IPS DF 19.7 (cell line): ENCODE data around the gene ABCG4.
A peak's percentile ranks its signal among the peaks of the same experiment; 100 is the strongest.
"Not testable (repeated sequence)": the region's sequence is repeated elsewhere in the genome, so short reads cannot be mapped to it uniquely, and the experiment has no call there.

Experiments
- DNase-seq: peaks from one replicate; pipeline ENCODE4 v3.0.0-alpha.2; 2013; ENCODE audit warnings: low read depth, low spot score

Gene ABCG4

DNA sequence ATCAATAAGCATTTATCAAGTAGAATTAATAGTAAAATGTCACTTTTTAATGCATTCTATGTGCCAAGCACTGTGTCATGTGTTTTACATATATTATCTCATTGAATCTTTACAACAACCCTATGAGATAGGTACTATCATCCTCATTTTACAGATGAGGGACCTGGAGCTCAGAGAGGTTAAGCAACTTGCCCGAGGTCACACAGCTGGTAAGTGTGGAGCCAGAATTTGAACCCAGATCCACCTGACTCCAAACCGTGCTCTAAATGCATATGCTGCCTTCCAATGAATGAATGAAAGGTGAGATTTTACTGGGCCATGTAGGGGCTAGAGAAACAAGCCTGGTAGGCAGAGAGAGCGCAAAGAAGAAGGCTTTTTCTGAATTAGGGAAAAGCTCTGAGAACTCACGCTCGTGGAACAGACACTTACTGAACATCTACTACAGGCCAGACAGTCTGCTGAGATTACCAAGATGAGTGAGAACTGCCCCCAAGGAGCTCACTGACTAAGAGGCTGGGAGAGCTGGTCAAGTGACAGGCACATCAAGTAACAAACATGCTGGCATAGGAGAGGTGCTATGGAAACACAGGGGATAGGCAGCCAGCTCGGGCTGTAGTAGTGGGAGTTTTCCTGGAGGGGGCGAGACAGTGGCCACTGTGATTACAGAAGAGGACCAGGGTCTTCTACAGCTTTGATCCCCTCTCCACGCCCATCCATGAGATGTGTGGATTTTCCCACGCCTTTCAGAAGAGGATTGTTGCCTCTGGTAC, 4.4 kb downstream of the ABCG4 start:
- no peak for DNase-seq

DNA sequence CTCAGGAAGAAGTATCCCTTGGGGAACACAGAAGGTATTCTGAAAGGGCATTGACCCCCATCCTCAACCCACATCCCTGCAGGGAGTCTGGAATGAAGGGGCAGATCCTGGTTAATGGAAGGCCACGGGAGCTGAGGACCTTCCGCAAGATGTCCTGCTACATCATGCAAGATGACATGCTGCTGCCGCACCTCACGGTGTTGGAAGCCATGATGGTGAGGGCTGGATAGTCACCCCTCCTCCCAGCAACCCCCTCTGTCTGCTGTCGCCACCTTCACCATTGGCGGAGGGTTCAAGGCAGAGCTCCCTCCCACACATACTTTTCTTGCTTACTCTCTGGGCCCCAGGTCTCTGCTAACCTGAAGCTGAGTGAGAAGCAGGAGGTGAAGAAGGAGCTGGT, 5.3 kb downstream of the ABCG4 start:
- DNase-seq, result no peak

DNA sequence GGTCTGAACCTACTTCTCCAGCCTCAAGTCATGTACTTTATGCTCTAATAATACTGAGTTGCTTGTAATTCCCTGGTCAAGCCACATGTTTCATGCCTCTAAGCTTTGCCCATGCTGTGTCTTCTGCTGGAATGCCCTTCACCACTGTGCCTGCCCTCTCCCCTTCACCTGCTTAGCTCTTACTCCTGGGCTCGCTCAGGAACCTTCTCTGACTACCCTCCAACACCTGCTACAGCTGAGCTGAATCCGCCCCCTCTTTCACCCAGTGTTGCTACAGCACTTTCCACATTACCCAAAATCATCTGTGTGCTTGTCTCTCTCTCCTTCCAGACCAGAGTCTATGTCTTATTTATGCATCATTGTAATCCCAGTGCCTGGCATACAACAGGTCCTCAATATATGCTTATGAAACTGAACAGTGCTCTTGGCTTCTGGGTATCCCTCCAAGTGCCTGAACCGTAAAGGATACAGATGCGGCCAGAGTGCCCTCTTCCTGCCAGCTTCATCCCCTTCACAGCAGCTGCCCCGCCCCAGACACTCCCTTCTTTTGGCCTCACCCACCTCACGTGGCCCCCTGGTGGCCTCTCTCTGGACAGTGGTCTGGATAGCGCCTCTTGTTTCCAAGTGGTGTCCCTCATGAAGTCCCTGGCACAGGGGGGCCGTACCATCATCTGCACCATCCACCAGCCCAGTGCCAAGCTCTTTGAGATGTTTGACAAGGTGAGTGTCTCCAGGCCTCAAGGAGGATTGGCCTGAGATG, 7.1 kb downstream of the ABCG4 start:
- no peak for DNase-seq

DNA sequence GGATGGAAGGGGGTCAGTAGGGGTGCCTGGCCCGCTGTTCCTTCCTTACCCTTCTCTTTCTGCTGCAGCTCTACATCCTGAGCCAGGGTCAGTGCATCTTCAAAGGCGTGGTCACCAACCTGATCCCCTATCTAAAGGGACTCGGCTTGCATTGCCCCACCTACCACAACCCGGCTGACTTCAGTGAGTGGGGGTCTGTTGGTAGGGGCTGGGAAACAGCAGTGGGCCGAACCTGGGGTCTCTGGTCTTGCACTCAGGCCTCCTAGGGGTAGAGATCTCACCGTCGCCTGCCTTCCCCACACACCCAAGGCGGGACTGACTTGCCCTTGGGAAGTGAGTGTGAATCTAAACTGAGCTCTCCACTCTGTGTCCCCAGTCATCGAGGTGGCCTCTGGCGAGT, 7.6 kb downstream of the ABCG4 start:
- no peak for DNase-seq

DNA sequence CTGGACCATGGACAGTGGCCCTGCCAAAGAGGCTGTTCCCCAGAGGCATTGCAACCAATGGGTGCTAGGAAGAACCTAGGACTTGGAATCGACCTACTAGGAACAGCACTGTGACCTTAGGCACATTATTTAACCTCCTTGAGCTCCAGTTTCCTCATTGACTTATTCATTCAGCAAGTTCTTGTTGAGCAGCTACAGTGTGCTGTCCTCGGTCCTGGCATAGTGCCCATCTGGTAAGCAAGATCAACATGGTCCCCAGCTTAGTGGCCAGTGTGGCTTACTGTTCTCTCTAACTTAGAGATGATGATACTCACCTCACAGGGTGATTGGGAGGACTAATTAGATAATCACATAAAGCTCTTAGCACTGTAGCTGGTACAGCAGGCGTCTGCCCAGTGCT, 8.2 kb downstream of the ABCG4 start:
- no peak for DNase-seq

DNA sequence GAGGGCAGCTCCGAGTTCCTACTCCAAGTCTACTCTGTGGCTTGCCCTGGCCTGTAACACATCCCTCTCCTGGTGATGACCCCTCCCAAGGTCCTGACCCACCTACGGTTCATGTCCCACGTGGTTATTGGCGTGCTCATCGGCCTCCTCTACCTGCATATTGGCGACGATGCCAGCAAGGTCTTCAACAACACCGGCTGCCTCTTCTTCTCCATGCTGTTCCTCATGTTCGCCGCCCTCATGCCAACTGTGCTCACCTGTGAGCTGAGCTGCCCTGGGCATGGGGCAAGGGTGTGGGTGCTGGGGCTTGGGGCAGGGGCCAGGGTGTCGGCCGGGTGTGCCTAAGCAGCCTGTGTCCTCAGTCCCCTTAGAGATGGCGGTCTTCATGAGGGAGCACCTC, 9.6 kb downstream of the ABCG4 start:
- no peak for DNase-seq

DNA sequence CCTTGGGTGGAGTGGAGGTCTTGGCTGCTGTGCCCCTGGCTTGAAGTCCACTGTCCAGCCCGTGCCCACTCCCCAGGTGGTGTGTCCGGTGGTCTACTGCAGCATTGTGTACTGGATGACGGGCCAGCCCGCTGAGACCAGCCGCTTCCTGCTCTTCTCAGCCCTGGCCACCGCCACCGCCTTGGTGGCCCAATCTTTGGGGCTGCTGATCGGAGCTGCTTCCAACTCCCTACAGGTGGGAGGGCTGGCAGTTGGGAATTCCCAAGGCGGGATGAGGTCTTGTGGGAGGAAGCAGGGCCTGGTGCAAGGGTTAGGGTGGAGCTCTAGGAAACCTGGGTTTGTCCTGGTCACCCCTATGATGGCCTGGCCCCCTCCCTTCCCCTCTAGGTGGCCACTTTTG, 11.3 kb downstream of the ABCG4 start:
- DNase-seq, result no peak

DNA sequence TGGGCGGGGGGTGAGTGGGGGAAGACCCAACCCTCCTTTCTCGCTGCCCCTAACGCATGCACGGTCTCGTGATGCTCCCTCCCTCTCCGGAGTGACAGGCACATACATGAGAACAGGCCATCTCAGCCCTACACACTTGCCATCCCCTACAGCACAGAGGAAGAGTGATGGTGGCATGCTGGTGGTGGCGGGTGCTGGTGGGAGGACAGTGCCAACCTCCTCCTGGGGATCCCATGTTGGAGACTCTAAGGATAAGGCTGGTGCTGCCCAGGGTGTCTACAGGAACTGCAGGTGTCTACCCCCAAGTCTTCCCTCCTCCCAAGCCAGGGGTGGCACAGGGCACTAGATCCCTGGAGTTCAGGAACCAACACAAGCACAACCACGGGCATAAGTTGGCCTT, 13.0 kb downstream of the ABCG4 start:
- no peak for DNase-seq

DNA sequence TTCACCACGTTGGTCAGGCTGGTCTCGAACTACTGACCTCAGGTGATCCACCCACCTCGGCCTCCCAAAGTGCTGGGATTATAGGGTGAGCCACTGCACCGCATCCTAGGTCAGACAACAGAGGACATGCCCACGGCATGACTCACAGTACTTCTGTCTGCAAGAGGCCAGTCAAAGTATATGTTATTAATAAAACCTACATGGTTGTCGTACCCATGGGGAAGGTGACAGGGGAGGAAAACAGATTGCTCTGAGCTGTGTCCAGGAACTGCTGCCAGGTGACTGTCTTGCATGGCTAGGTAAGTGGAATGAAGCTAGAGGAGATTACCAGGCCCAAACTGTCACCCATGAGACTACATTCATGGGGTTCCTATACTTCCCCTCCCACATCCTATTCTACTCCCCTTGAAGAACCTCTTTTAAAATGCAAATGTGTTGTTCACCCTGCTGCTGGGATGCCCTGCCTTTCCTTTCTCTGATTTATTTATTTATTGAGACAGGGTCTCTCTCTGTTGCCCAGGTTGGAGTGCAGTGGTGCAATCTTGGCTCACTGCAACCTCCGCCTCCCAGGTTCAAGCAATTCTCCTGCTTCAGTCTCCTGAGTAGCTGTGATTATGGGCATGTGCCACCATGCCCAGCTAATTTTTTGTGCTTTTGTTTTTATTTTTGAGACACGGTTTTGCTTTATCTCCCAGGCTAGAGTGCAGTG, 17.7 kb downstream of the ABCG4 start:
- no peak for DNase-seq

DNA sequence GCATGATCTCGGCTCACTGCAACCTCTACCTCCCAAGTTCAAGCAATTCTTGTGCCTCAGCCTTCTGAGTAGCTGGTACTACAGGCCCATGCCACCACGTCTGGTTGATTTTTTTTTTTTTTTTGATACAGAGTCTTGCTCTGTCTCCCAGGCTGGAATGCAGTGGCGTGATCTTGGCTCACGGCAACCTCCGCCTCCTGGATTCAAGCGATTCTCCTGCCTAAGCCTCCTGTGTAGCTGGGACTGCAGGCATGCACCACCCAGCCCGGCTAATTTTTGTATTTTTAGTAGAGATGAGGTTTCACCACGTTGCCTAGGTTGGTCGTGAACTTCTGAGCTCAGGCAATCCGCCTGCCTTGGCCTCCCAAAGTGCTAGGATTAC, 18.2 kb downstream of the ABCG4 start:
- DNase-seq, result not testable (repeated sequence)

DNA sequence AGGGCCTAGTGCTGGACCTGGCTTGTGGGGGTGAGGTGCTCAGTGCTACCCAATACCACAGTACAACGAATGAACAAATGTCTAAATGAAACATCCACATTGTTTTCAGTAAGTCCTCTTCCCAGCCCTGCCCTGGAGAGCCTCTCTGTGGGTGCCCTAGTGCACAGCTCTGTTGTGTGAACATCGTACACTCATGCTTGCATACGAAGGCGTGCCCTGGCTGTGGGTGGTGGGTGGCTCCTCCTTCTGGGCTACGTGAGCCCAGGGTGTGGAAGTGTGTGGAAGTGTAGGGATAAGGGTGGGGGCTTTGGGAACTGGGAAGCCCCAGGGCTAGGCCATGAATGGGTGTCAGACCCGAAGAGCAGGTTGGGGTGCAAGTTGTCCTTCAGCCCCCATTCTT, 19.1 kb downstream of the ABCG4 start:
- no peak for DNase-seq

DNA sequence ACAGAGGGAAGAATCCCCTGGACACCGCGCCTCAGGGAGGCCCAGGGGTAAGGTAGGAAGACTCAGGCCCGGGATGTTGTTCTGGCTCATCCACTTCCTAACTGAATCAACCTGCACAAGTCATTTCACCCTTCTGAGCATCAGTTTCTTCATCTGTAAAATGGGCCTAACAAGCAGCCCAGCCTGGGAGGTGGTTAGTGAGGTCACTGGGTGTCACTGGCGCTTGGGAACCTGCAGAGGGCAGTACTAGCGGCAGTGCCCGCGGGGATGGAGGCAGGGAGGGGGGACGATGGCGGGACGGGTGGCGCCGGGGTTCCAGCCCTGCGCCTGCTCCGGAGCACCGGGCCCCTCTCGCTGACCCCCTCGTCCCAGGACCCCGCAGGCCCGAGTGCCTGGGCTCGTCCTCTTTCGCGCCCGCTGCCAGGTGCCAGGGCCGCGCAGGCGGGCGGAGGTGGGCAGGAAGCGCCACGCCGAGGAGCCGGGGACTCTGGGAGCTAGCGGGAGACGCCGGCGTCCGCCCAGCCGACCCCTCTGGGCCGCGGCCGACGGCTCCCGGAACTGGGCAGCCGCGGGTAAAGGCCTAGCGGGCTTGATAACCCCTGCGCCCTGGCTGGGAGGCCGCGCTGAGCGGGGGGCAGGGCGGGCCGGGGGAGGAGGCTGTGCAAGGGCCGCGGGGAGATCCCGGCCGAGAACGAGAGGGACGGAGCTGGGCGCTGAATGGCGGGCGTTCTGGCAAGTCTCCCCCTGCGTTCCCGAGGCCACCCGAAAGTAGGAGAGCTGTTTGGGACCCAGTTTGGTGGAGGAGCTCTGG, 19.8 kb downstream of the ABCG4 start, which contains the start of gene NLRX1:
NLRX1 (plus strand) TSS at position 255 of the 811 bp plus-strand sequence. CDS start 2,679 bp downstream, outside the sequence.
- peak; percentile 50 for DNase-seq

DNA sequence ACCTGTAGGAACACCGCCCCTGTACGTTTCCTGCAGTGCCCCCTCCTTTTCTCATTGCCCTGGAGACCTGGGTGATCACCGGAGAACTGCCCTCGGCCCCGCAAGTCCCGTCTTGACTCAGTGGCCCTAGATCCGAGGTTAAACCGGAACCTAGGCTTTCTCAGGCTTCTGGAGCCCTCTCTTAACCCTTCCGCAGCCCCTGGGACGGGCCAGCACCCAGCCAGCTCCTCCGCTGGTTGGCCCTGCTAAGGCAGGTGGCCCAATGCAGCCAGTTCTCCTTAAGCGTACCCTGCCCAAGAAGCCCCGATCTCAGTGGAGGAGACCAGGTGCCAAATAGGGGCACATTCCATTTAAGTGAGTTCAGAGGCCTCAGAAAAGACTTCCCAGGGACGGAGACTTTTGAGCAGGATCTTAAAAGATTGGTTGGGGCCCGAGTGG, 20.4 kb downstream of the ABCG4 start:
- DNase-seq, result peak; percentile 72

DNA sequence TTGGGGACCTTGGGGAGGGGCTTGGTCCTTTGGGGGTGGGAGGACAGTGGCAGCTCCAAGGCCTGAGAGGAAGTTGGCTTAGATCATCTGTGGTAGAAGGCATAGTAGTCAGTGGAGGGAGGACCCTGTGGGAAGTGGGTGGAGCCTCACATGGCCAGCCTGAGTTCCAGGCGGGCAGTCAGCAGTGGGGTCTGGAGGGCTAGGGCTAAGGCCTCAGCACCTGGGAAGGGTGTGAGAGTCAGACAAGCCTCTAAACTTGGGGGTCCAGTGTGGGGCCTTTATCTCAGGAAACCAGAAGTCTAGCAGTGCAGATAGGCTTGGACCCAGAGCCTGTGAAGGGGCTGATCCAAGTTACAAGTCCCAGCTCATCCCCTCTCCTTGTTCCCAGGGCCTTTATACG, 23.7 kb downstream of the ABCG4 start:
- DNase-seq, result no peak

DNA sequence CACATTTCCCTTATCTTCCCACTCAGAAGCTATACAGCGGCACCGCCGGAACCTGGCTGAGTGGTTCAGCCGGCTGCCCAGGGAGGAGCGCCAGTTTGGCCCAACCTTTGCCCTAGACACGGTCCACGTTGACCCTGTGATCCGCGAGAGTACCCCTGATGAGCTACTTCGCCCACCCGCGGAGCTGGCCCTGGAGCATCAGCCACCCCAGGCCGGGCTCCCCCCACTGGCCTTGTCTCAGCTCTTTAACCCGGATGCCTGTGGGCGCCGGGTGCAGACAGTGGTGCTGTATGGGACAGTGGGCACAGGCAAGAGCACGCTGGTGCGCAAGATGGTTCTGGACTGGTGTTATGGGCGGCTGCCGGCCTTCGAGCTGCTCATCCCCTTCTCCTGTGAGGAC, 24.6 kb downstream of the ABCG4 start:
- DNase-seq, result no peak

DNA sequence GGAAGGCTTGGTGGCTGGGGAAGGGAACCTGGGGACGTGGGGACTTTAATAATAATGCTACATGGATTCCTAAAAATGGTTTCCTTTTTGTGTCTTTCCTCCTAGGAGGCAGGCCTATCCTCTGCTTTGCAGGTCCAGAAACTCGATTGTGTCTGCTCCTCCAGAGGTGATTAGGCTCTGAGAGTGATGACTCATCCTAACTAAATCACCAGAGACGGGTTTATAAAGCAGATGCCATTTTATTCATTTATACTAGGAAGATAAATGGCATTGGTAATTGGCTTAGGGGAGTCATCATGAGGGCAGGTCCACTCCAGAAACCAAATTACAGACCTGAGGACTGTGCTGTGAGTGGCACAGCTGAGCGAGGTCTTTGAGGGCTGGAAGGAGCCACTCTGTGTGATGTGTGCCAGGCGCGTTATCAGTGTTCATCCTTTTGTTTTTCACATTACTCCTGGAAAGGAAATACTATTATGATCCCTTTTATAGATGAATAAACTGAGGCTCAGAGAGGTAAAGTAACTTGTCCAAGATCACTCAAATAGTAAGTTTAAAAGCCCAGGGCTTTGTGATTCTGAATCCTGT, 26.7 kb downstream of the ABCG4 start:
- DNase-seq, result no peak

DNA sequence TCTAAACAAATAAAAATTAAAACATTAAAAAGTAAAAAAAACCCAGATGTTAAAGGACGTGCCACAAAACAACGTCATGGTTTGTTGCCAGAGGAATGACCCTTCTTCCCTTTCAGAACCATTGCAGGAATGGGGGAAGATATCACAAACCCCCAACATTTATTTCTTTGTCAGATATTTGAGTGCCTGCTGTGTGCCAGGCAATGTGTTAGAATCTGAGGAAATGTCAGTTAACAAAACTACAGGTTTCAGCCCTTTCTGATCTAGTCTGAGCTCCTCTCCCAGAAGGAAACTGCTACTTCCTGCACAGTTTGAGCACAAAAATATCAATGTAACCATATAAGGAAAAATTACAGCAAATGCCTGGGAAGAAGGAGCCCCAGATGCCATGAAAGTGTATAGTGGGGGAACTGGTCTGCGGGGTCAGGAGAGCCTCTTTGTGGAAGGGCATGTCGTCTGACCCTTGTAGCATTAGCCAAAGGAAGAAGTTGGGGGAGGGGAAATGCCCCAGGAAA, 29.4 kb downstream of the ABCG4 start:
- no peak for DNase-seq

DNA sequence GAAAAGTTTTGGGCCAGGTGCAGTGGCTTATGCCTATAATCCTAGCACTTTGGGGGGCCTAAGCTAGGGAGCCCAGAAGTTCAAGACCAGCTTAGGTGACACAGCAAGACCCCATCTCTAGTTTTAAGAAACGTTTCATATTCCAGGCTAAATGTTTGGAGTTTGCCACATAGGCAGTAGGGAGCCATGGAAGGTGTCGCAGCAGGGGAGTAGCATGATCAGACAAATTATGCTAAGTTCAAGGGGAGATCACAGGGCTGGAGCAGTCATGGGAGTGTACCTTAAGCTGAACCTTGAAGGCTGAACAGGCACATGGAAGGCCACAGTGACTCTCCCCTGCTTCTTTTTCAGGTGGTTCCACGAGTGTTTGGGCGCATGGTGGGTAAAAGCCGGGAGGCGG, 30.5 kb downstream of the ABCG4 start:
- DNase-seq, result no peak

DNA sequence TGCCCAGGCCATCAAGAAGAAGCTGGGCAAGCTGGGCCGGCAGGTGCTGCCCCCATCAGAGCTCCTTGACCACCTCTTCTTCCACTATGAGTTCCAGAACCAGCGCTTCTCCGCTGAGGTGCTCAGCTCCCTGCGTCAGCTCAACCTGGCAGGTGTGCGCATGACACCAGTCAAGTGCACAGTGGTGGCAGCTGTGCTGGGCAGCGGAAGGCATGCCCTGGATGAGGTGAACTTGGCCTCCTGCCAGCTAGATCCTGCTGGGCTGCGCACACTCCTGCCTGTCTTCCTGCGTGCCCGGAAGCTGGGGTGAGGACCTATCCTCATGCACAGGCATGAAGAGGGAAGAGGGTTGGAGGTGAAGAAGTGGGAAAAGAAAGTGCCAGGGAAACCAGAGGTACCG, 31.1 kb downstream of the ABCG4 start:
- DNase-seq, result no peak

DNA sequence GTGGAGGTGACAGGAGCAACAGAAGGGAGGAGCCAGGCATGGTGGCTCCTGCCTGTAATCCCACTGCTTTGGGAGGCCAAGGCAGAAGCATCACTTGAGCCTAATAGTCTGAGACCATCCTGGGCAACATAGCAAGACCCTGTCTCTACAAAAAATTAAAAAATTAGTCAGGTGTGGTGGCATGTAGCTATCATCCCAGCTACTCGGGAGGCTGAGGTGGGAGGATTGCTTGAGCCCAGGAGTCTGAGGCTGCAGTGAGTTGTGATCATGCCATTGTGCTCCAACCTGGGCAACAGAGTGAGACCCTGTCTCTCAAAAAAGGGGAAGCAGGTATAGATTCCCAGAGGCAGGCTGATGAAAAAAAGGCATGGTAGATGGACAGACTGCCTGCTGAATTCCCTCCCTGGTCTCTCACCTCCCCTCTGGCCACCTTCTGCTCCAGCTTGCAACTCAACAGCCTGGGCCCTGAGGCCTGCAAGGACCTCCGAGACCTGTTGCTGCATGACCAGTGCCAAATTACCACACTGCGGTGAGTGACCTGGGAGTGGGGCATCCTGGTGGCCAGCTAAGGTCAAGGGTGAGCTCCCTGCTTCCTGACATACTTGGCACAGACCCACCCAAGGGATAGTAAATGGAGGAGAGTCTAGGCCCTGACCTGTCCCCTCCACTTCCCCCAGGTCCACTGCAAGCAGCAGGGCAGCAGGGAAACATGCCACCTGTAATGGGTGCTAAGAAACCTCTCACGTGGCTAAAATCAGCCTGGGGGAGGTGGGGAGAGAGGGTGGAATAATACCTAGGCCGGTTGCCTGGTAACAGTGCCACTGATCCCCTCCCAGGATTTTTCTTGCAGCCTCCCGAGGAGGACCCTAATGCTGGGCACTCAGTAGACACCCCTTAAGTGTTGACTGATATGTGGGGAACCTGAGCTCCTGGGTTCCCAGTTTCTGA, 32.2 kb downstream of the ABCG4 start:
- no peak for DNase-seq
